Activated CD4-positive, alpha-beta T cell treated with anti-CD3 and anti-CD28 coated beads, Interleukin-2, amount 10 ng/mL, durations not matched to agents 7 days and 5 days (primary cell): ENCODE results near the gene BPIFB2. TPM values are rescaled to one million over a fixed set of nuclear protein-coding genes. Genes with fewer than 3 reads are reported as not detected.
"Not testable (repeated sequence)": the region's sequence is repeated elsewhere in the genome, so short reads cannot be mapped to it uniquely, and the experiment has no call there.

Source experiments
- CTCF ChIA-PET: fragments of 350-600 bp; sonication (Branson Sonifier 250); formaldehyde crosslinking; loops from one replicate; lab custom pipeline; 2021; ENCODE audit warnings: antibody characterized with exemption; lab: Charles Lee
- POLR2A ChIA-PET: fragments of 350-600 bp; sonication (Branson Sonifier 250); formaldehyde crosslinking; loops from one replicate; lab custom pipeline; 2021; ENCODE audit warnings: antibody characterized with exemption; lab: Charles Lee
- DNase-seq: peaks from one replicate; pipeline ENCODE4 v3.0.0-alpha.2; 2020
- H3K27ac Mint-ChIP-seq: one replicate; pipeline ENCODE4 v1.8.0; 2021; ENCODE audit warnings: mild to moderate bottlenecking, moderate library complexity, mixed read lengths
- H3K27me3 Mint-ChIP-seq: one replicate; pipeline ENCODE4 v1.8.0; 2021; ENCODE audit warnings: mixed read lengths
- H3K36me3 Mint-ChIP-seq: one replicate; pipeline ENCODE4 v1.8.0; 2021; ENCODE audit warnings: low read depth, mixed read lengths
- H3K4me1 Mint-ChIP-seq: one replicate; pipeline ENCODE4 v1.8.0; 2021; ENCODE audit warnings: mixed read lengths
- H3K4me3 Mint-ChIP-seq: one replicate; pipeline ENCODE4 v1.8.0; 2021; ENCODE audit warnings: mild to moderate bottlenecking, moderate library complexity, mixed read lengths
- H3K9me3 Mint-ChIP-seq: one replicate; pipeline ENCODE4 v1.8.0; 2021; ENCODE audit warnings: mixed read lengths
- total RNA-seq, 2 experiments: library from RNA; stranded (reverse); gene quantifications; one replicate each; pipeline ENCODE4 v1.2.3, GENCODE V29; 2021

The BPIFB2 gene
- total RNA-seq, 2 experiments from 2014 or later, result not detected

DNA sequence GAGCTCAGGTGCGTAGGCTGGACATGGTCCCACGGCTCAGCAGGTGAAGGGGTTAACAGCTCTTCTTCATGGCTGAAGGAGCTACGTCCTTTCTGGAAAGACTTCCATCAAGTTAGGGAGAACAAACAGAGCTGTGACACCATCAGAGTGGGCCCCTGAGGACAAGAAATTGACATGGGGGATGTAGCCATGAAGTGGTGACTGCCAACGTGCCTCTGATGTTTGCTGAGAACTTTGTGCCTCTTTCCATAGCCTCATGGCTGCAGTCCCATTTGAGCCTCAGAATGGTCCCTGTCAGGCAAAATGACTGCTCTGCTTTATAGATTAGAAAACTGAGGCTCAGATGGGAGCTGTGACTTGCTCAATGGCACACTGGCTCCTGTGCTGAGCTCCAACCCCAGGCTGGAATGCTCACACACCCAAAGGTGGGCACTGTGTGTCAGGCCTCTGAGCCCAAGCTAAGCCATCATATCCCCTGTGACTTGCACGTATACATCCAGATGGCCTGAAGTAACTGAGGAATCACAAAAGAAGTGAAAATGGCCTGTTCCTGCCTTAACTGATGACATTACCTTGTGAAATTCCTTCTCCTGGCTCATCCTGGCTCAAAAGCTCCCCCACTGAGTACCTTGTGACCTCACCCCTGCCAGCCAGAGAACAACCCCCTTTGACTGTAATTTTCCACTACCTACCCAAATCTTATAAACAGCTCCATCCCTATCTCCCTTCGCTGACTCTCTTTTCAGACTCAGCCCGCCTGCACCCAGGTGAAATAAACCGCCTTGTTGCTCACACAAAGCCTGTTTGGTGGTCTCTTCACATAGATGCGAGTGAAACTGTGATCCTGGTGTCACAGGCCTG, 33.1 kb upstream of the BPIFB2 start:
- peaks cover 19% of the 10 kb centered on the region for H3K9me3 Mint-ChIP-seq
- H3K4me3 Mint-ChIP-seq, DNase-seq, POLR2A ChIA-PET, H3K27me3 Mint-ChIP-seq, H3K27ac Mint-ChIP-seq: not testable (repeated sequence)
- CTCF ChIA-PET, result interaction anchor here (0.5 to 2.0 kb wide), 7 partner anchors 9 to 399 kb away, joined by 3 to 8 read pairs (median 4); partner anchors contain the start of gene SUN5
- peaks cover 32% of the 10 kb centered on the region for H3K36me3 Mint-ChIP-seq
- peaks cover 23% of the 10 kb centered on the region for H3K4me1 Mint-ChIP-seq

DNA sequence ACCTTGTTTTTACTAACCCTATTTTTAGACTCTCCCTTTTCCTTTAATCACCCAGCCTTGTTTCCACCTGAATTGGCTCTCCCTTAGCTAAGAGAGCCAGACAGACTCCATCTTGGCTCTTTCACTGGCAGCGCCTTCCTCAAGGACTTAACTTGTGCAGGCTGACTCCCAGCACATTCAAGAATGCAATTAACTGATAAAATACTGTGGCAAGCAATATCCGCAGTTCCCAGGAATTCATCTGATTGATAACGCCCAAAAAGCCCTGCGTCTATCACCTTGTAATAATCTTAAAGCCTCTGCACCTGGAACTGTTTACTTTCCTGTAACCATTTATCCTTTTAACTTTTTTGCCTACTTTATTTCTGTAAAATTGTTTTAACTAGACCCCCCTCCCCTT, 32.4 kb upstream of the BPIFB2 start:
- H3K4me3 Mint-ChIP-seq, POLR2A ChIA-PET, DNase-seq, H3K27me3 Mint-ChIP-seq, H3K27ac Mint-ChIP-seq: not testable (repeated sequence)
- CTCF ChIA-PET, result interaction anchor here (1.3 to 2.9 kb wide), 5 partner anchors 8 to 29 kb away, joined by 3 to 11 read pairs (median 7); no protein-coding TSS in a partner anchor
- H3K36me3 Mint-ChIP-seq, result peaks cover 30% of the 10 kb centered on the region
- H3K4me1 Mint-ChIP-seq, result peaks cover 16% of the 10 kb centered on the region
- H3K9me3 Mint-ChIP-seq, result peaks cover 19% of the 10 kb centered on the region

DNA sequence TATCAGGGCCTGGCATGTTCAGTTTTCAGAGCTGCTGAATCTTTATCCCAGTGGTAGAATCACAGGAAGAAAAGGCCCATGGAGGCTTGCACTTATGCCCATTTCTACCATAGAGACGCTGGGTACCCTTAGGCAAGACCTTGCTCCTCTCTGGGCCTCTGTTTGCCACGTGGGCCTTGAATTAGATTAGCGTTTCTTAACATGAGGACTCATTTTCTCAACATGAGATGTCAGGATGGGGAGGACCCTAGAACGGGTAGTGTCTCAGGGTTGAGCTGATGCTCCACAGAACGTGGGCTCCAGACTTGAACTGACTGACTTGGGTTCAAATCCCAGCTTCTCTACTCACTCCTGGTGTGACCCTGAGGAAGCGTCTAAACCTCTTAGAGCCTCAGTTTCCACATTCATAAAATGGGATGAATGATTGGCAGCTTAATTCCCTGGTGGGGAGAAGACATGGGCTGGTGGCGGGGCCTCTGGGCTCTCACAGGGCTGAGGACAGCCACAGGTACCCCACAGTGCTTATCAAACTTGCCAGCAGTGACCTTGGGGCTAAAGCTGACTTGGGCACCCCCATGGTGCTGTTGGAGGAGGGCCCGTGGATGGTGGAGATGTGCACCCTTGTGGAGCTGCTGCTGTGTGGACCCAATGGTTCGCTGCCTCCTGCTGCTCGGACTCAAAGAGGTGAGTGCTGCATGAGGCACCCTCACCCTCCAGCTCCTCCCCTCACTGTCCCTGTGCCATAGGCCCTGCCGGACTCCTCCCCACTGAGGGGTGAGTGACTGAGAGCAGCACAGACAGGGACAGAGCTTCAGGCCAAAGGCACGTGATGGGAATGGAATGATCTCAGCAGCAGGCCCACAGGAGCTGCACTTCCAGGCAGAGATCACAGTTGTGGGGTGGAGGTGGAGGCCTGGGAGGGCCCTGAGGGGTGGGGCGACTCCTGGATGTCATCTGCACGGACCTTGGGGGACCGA, 31.5 kb upstream of the BPIFB2 start:
- peaks cover 19% of the 10 kb centered on the region for H3K9me3 Mint-ChIP-seq
- POLR2A ChIA-PET, result no interaction called here
- peaks cover 30% of the 10 kb centered on the region for H3K36me3 Mint-ChIP-seq
- H3K4me1 Mint-ChIP-seq, result peaks cover 14% of the 10 kb centered on the region
- H3K4me3 Mint-ChIP-seq, result no peak overlapping the region
- peak overlapping the region; percentile 28 for H3K27ac Mint-ChIP-seq
- no peaks in the 10 kb centered on the region for H3K27me3 Mint-ChIP-seq
- CTCF ChIA-PET, result interaction anchor here (1.0 to 3.9 kb wide), 8 partner anchors 9 to 39 kb away, joined by 3 to 17 read pairs (median 5); no protein-coding TSS in a partner anchor
- no peak for DNase-seq

DNA sequence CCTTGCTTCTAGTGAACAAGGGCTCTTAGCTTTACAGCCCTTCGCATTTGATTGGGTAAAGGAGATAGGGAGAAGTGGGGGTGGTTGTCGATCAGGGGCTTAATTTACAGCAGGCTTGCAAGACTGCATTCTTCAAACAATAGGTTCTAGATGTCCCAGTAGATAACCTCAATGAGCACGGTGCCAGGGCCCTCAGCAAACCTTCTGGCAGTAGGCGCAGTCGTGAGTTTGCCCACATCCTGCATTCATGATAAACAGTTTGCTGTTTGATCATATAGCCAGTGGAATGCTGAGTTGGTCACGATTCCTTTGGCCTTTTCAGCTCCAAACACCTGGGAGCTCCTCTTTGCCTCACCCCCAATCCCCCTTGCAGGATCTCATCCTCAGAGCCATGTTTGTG, 30.8 kb upstream of the BPIFB2 start:
- H3K4me3 Mint-ChIP-seq, result no peak overlapping the region
- H3K9me3 Mint-ChIP-seq, result peaks cover 19% of the 10 kb centered on the region
- CTCF ChIA-PET, result interaction anchor here (1.0 to 3.9 kb wide), 6 partner anchors 9 to 39 kb away, joined by 3 to 17 read pairs (median 5); no protein-coding TSS in a partner anchor
- H3K27ac Mint-ChIP-seq, result peak overlapping the region; percentile 28
- peaks cover 14% of the 10 kb centered on the region for H3K4me1 Mint-ChIP-seq
- DNase-seq, result peak; percentile 28
- POLR2A ChIA-PET, result no interaction called here
- peaks cover 30% of the 10 kb centered on the region for H3K36me3 Mint-ChIP-seq
- no peaks in the 10 kb centered on the region for H3K27me3 Mint-ChIP-seq

DNA sequence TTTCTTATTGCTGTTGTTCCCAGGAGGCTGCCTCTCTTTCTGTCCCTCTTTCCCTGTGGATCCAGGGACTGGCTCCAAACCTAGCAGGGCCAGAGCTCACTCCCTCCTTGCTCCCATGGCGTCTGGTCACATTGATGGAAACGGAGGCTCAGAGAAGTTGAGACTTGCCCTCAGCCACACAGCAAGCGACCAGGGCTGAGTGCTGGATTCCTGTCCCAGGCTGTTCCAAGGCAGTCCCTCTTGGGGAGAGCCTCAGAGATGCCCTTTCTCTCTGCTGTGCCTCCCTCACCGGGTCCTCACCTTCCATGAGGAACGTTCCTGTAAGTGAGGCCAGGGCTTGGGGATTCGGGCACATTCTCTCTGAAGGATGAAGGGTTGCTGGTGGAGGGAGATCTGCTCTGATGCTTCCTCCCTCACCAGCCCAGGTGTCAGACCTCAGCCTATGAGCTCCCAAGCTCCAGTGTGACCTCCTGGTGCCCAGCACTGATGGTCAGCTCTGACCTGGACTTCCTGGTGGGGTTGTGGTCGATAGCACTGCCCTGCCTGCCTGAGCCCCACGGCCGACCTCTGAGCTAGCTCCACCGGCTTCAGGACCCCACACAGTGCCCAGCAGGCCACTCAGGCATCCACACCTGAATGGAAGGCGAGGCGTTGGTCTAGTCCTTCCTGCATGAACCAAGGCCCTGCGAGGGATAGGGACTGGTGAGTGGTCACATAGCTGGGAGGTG, 30.1 kb upstream of the BPIFB2 start:
- peaks cover 19% of the 10 kb centered on the region for H3K9me3 Mint-ChIP-seq
- H3K4me1 Mint-ChIP-seq, result peaks cover 14% of the 10 kb centered on the region
- peaks cover 30% of the 10 kb centered on the region for H3K36me3 Mint-ChIP-seq
- H3K27me3 Mint-ChIP-seq, result no peaks in the 10 kb centered on the region
- ChIA-PET POLR2A (no interaction called here), CTCF (interaction anchor here (0.8 to 3.9 kb wide), 7 partner anchors 8 to 38 kb away, joined by 3 to 17 read pairs (median 4); partner anchors contain the start of gene SUN5)
- DNase-seq, result no peak
- H3K4me3 Mint-ChIP-seq, result no peak overlapping the region
- H3K27ac Mint-ChIP-seq, result peak overlapping the region; percentile 28

DNA sequence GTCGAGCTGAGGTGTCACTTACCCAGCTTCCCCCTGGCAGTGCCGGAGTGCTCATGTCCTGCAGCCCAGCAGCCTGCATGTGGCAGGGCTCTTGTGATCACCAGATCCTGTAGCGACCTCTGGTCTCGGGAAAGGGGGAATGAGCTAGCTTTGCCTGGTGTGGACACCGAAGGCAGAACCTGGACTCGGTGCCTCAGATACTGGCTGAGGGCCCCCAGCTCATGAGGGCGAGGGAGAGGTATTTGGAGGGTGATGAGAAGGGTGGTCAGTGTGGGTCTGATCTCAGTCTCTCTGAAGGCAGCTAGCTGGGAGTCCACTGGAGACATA, 29.5 kb upstream of the BPIFB2 start:
- H3K4me3 Mint-ChIP-seq, result no peak overlapping the region
- peaks cover 14% of the 10 kb centered on the region for H3K4me1 Mint-ChIP-seq
- H3K27ac Mint-ChIP-seq, result peak overlapping the region; percentile 19
- H3K27me3 Mint-ChIP-seq, result no peaks in the 10 kb centered on the region
- ChIA-PET POLR2A (interaction anchor here (0.6 kb wide), 1 partner anchor 110 kb away, joined by 4 read pairs; no protein-coding TSS in a partner anchor), CTCF (interaction anchor here (0.8 to 3.9 kb wide), 4 partner anchors 9 to 26 kb away, joined by 3 to 17 read pairs (median 7); partner anchors contain the start of gene SUN5)
- H3K9me3 Mint-ChIP-seq, result peaks cover 19% of the 10 kb centered on the region
- DNase-seq, result no peak
- peaks cover 28% of the 10 kb centered on the region for H3K36me3 Mint-ChIP-seq

DNA sequence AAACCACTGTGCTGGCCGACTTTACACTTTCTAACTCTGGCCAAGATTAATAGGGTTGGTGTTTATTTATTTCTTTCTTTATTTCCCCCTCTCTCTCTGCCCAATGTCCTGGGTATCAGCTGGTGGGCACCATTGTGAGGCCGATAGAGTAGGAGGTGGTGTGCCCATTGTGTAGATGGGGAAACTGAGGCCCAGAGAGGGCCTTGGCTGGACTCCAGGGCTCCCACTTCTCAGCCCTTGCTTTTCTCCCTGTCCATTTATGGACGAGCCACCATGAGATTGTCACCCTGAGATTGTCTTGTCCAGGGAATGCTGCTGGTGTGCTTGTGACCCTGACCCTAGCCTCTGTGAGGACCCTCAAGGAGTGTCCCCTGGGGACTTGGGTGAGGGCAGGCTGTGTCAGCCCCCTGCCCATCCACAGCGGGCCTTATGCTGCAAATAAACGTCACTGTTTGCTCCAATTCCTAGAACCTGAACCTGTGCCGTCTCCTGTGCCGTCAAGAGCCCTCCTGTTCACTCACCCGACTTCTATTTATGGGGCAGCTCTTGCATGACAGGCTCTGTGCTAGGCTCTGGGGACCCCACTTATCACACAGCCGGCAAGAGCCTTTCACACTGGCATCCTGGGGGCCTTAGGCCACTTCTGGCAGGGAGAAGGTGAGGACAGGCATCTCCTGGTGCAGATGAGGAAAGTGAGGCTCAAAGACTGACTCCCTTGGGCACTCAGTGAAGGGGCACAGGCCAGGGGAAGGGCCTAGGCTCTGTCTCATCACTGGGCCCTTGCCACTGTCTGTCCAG, 28.1 kb upstream of the BPIFB2 start:
- no peak for DNase-seq
- ChIA-PET CTCF (interaction anchor here (3.9 kb wide), 1 partner anchor 13 kb away, joined by 17 read pairs; no protein-coding TSS in a partner anchor), POLR2A (no interaction called here)
- Mint-ChIP-seq H3K27me3 (no peaks in the 10 kb centered on the region), H3K4me3 (no peak overlapping the region), H3K4me1 (peaks cover 14% of the 10 kb centered on the region), H3K9me3 (peaks cover 19% of the 10 kb centered on the region), H3K27ac (no peak overlapping the region), H3K36me3 (peaks cover 23% of the 10 kb centered on the region)

DNA sequence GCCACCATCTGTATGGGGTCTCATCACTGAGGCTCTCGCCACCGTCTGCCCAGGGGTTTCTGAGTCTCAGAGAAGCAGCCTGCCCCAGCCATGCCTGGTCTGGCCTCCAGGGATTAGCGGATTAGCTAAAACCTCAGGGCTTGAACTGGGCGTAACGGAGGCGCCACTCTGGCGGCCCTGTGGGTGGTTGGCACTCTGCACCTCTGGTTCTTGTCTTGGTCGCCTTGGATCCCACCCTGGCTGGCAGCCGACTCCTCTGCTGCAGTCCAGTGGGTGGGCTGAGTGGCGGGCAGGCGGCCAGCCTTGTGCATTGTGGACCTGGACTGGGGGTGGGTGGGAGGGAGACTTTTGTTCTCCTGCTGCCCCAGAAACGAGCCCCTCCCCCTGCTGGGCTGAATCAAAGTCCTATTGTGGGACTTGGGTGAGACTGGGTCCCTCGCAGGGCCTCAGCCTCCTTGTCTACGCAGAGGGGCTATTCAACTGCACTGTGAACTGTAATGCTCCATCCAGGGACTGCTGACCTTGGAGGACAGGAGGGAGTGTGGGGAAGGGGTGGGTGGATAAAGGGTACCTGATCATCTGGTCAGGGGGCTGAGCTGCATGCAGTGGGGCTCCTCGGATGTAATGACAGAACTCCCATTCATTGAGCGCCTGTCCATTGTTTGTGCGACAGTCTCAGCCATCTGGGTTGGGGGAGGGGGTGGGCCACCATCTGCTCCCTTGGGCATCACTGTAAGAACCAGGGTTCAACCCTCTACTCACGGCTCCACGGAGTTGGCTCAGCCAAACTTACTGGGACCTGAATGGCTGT, 27.2 kb upstream of the BPIFB2 start:
- ChIA-PET CTCF (no interaction called here), POLR2A (no interaction called here)
- Mint-ChIP-seq H3K27ac (no peak overlapping the region), H3K9me3 (peaks cover 12% of the 10 kb centered on the region), H3K4me3 (no peak overlapping the region), H3K27me3 (no peaks in the 10 kb centered on the region), H3K4me1 (peaks cover 14% of the 10 kb centered on the region), H3K36me3 (peaks cover 16% of the 10 kb centered on the region)
- DNase-seq, result no peak

DNA sequence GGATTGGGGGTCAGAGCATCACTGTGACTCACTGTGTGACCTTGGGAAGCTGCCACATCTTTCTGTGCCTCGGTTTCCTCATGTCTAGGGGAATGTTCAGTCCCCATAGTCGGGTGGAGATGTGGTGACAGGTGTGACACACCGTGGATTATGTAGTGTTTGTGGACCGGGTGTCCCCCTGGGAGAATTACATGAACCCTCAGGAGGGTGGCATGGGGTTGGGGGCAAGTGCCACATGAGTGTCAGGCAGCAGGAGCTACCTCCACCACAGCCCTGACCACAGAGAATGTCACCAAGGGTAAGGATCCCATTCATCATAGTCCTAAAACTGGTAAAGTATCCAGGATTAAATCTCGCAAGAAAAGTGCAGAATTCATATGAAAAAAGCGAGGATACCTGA, 26.5 kb upstream of the BPIFB2 start:
- H3K4me1 Mint-ChIP-seq, result peaks cover 10% of the 10 kb centered on the region
- ChIA-PET CTCF (interaction anchor here (0.5 to 1.2 kb wide), 3 partner anchors 10 to 71 kb away, joined by 3 to 7 read pairs (median 3); no protein-coding TSS in a partner anchor), POLR2A (no interaction called here)
- no peak overlapping the region for H3K27ac Mint-ChIP-seq
- H3K36me3 Mint-ChIP-seq, result peaks cover 10% of the 10 kb centered on the region
- no peak overlapping the region for H3K4me3 Mint-ChIP-seq
- DNase-seq, result no peak
- no peaks in the 10 kb centered on the region for H3K27me3 Mint-ChIP-seq
- peaks cover 7% of the 10 kb centered on the region for H3K9me3 Mint-ChIP-seq

DNA sequence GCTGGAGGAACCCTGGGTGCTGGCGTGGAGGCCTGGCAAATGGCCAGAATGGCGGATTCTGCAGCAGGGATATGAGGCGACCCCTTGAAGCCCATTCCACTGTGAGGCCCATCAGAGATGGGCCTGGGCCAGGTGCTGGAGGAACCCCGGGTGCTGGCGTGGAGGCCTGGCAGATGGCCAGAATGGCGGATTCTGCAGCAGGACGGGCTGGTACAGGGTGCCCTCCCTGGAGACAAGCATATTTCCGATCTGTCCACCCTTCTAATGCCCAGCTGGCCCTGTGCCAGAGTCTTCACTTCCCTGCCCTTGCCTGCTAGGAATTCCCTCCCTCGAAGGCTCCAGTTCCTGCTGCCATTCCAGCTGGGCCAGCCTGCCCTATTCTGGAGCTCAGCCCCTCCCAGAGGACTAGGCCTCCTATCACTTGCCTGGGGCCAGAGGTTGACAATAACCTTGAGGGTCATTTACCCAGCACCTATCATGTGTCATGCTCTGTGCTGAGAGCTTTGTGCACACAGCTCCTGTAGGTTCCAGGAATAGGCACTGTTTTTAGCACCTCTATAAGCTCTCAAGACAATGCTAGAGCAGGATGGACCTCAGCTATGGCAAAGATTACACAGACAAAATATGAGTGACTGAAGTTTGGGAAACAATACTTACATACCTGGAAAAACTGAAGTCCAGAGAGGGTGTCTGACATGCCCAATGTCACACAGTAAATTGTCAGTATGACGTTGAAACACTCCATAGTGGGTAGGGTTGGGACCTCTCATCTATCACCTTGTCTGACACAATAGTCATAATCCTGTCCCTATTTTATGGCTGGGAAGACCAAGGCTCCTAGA, 24.7 kb upstream of the BPIFB2 start:
- POLR2A ChIA-PET, result no interaction called here
- no peaks in the 10 kb centered on the region for H3K9me3 Mint-ChIP-seq
- no peak for DNase-seq

More for the DNA sequence above, 24.7 kb upstream of the BPIFB2 start:
- no peaks in the 10 kb centered on the region for H3K36me3 Mint-ChIP-seq
- no peaks in the 10 kb centered on the region for H3K4me1 Mint-ChIP-seq
- no peak overlapping the region for H3K27ac Mint-ChIP-seq
- CTCF ChIA-PET, result interaction anchor here (0.7 to 1.2 kb wide), 3 partner anchors 8 to 23 kb away, joined by 3 to 7 read pairs (median 4); no protein-coding TSS in a partner anchor
- no peak overlapping the region for H3K4me3 Mint-ChIP-seq
- H3K27me3 Mint-ChIP-seq, result no peaks in the 10 kb centered on the region
